ENCODE measurements around the gene TMCO6.
"Not testable (repeated sequence)": the region's sequence is repeated elsewhere in the genome, so short reads cannot be mapped to it uniquely, and the experiment has no call there.

Gene TMCO6

DNA sequence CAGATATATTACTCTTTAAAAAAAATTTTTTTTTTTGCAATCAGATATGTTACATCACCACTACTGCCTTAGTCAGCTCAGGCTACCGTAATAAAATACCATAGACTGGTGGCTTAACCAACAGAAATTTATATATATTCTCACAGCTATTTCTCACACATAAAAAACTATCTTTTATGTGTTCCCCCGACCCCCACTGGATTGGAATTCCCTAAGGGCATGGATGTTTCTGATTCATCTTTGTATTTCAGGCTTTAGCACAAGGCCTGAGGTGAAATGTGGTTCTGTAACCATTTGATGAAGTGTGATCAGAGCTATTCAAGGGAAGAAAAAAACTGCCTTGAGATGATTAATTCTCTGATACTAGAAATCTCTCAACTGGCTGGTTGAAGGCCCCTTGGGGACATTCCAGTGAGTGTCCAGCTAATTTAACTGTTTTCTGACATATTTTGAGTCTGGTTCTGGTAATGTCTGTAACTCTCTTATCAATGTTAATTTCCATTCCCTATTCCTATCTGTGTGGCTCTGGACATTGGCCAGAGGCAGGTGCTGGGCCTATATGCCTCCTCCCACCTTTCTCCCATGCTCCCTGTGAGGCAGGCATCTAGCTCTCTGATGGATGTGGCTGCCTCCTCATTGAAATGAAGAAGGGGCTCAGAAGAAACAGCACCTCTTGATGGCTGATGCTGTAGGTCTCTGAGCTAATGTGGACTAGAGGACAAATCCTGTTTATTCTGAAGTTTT lies 8.8 kb upstream of the TMCO6 start:
- DNase-seq (ENCODE audit: low read depth in 3 of 3), result no peak

- no peak for DNase-seq (ENCODE audit: low read depth in 3 of 3)
Measured at GRCh38 chr5:140631036-140631417, 8.2 kb upstream of the TMCO6 start.

DNA sequence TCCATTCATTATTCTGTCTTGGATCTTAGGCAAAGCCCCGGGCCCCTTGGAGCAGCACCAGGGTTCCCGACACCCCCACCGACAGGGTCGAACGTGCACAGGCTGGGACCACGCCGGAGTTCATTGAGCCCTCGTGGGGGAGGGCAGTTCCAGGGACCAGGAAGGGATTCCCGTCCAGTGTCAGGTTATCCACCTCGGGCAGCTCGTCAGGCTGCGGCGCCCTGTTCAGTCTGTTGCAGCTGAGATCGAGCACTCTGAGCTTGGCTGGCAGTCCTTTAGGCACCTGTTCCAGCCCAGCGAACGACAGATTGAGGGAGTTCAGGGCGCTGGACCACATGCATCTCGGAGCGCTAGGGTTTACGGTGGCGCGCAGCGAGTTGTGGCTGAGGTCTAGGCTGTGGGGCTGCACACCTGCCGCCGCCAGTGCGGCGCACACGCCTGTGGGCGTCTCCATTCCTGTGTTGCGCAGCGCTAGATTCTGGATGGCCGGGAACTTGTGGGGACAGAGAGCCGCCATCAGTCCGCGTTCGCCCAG lies 7.4 kb upstream of the TMCO6 start:
- DNase-seq (ENCODE audit: low read depth in 3 of 3), result no peak

DNA sequence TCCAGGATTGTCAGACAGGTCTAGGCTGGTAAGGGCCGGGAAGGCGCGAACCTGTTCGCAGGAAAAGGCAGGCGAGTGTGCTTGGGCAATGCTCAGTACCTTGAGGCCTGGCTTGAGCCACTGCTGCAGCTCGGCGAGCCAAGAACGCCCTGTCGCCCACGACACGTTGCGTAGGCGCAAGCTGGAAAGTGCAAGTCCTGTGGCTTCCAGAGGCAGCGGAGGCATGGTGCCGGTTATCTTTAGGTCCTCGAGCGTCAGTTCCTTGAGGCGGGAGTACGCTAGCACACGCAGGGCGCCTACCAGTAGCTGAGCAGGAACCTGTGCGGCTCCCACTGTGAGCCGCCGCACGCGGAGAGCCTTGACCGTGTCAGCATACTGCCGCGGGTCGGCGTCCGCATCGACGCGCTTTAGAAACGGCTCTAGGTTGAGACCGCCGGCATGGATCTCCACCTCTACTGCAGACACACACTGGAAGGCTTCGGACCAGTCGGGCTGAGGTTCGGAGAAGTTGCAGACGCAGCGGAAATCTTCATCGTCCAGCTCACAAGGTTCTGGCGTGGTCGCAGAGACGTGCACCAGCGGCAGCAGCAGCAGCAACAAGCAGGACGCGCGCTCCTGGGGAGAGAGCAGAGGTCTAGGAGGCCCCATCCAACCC lies 6.8 kb upstream of the TMCO6 start:
- DNase-seq (ENCODE audit: low read depth in 3 of 3), result peak in 2 of 3 experiments; percentile 17 to 27

- no peak for DNase-seq (ENCODE audit: low read depth in 3 of 3)
Measured at GRCh38 chr5:140633021-140633471, 6.2 kb upstream of the TMCO6 start, which contains the start of gene CD14. CD14 (minus strand) TSS chr5:140633175; CDS start chr5:140633071, 104 bp downstream.

- DNase-seq (ENCODE audit: low read depth in 3 of 3), result no peak
Measured at GRCh38 chr5:140633501-140633900, 5.8 kb upstream of the TMCO6 start.

- DNase-seq (ENCODE audit: low read depth in 3 of 3), result no peak
Measured at GRCh38 chr5:140634103-140634502, 5.1 kb upstream of the TMCO6 start.

DNA sequence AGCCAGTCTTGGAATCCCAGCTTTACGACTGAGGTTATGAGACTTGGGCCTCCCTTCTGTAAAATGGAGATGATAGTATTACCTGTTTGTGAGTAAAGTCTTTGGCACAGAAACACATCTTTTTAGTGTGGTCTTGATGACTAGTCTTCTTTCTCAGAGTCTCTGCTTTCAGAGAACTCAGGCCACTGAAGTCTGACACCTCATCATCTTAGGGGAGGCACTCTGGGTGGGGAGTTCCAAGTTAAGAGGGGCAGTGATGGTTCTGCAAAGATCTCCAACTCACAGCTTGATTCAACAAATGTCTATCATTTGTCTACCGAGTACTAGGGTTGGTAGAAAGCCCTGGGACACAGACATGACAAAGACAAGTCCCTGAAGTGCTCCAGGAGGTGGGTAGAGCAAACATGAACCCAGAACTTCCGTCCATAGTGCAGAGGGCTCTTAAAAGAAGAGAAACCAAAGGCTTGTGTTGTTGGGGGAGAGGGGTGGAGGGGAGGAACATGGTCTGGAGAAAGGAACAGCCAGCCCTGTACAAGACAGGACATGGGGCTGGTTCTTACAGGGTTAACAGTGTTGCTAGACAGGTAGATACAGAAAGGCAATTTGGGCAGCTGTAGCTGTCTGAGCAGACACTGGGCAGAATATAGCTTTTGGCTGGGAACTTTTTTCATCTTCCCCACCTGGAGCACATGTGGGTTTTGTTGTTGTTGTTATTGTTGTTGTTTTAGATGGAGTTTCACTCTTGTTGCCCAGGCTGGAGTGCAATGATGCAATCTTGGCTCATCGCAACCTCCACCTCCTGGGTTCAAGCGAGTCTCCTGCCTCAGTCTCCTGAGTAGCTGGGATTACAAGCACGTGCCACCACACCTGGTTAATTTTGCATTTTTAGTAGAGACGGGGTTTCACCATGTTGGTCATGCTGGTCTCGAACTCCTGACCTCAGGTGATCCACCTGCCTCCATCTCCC lies 3.7 kb upstream of the TMCO6 start:
- no peak for DNase-seq (ENCODE audit: low read depth in 3 of 3)

DNA sequence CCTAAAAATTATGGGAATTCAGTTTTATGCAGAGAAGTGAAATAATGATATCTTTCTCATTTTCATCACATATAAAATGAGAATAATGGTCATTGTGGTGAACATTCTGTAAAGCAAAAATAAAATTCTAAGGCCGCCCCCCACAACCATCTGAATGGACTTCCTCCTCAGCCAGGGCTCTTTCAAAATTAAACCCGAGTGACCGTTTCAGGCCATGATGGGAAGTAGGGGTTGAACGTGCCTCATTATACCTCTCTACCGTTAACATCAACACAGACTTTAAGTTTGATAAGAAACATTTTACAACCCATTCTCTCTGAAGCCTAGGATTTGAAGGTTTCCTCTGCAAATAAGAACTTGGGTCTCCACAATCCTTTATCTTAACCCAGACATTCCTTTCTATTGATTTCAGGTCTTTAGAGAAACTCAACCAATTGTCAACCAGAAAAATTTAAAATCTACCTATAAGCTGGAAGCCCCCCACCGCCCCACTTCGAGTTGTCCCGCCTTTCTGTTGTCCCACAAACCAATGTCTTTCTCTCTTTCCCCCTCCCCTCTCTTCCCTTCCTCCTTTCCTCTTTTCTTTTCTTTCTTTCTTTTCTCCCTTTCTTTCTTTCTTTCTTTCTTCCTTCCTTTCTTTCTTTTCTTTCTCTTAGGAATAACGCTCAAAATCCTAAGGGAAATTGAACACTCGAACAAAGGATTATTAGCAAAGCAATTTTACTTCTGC lies 1.7 kb upstream of the TMCO6 start:
- no peak for DNase-seq (ENCODE audit: low read depth in 3 of 3)

- not testable (repeated sequence) for DNase-seq (ENCODE audit: low read depth in 3 of 3)
Measured at GRCh38 chr5:140638898-140639147, 428 bp upstream of the TMCO6 start.

DNA sequence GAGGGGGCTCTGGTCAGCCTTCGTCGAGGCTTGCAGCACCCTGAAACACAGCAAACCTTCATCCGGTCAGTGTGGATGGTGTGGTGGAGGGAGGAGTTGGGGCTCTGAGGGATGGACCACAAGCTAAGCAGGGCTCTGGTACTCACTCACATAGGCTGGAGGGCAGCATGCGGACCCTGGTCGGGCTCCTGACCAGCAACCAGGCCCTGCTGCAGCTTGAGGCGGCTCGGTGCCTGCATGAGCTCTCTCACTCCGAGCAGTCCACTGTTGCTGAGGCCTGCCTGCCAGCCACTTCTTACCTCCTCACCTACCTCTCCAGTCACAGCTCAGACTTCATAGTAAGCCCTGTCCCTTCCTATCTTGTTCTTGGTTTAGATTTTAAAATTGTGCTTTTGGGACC lies 2.5 kb downstream of the TMCO6 start:
- DNase-seq (ENCODE audit: low read depth in 3 of 3), result no peak

DNA sequence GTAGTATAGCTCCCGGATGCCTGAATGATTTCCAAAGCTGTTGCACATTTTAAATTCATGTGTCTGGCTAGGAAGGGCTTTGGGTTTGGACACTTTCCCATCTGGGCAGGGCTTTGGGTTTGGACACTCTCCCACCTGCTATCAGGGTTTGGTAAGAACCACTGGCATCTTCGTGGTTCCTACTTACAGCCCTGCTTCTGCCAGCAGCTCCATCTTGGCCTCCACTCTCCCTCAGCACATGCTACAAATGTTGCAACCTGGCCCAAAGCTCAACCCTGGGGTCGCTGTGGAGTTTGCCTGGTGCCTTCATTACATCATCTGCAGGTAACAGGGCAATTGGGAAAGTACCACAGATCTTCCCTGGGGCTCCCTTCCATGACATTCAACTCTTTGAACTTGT lies 3.5 kb downstream of the TMCO6 start:
- DNase-seq (ENCODE audit: low read depth in 3 of 3), result no peak

DNA sequence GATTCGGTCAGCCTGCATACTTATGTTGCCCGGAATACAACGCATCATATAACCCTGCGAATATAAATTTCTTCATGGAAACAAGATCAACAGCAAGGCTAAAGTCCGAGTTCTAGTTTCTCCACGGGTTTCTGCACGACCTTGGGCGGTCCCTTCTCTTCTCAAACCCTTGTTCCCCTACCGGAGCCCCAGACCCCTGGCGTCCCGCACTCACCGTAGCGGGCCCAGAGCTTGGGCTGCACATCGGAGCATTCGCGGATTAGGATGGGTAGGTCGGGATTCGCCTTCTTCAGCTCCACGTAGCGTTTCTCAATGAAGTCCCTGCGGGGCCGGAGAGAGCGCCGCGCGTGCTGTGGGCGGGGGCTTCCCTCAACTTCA lies 7.8 kb downstream of the TMCO6 start:
- no peak for DNase-seq (ENCODE audit: low read depth in 3 of 3)

DNA sequence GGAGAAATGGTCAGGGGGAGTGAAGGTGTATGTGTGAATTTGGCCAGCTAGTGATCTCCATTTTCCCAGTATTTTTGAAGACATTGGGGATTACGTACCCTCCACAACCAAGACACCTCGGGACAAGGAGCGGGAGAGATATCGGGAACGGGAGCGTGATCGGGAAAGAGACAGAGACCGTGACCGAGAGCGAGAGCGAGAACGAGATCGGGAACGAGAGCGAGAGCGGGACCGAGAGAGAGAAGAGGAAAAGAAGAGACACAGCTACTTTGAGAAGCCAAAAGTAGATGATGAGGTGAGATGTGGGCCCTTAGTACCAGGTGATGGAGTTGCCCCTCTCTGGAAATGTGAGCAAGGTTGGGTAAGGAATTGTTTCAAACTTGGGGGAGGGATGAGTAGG lies 19.6 kb downstream of the TMCO6 start:
- DNase-seq (ENCODE audit: low read depth in 3 of 3), result no peak

- DNase-seq (ENCODE audit: low read depth in 3 of 3), result not testable (repeated sequence)
Measured at GRCh38 chr5:140660371-140660770, 21.1 kb downstream of the TMCO6 start.

DNA sequence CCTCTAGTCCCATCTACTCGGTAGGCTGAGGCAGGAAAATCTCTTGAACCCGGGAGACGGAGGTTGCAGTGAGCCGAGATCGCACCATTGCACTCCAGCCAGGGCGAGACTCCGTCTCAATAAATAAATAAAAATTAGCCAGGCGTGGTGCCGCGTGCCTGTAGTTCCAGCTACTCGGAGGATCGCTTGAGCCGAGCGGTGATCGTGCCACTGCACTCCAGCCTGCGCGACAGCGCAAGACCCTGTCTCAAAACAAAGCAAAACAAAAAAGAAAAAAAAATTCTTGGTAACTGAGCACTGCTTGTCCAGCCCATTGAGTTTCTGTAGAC lies 24.7 kb downstream of the TMCO6 start:
- DNase-seq (ENCODE audit: low read depth in 3 of 3), result no peak

DNA sequence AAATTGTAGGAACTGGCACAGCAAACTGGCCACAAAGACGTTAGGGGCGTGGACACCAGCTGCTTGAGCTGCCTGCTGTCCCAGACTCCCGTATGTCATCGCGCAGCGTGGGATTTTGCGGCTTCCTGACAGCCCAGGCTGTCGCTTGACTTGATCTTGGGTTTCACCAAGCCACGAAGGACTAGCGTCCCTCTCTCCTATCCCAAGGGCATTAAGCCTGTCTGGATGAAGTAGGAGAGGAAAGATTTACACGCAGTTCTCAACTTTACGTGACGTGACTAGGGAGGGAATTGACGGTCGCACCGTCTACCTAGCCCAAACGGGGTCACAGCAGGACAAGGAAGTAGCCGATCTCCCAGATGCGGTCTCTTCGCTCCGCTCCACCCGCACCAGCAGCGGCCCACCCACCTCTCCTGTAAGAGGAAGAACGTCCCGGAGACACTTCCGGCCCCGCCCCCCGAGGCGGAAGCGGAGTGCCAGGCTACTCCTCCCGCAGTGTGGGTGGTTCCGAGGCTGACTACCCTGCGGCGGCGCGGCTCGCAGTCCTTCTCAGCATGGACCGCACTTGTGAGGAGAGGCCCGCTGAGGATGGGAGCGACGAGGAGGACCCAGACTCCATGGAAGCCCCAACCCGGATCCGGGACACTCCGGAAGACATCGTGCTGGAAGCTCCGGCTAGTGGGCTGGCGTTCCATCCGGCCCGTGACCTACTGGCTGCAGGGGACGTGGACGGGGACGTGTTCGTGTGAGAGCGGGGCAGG lies 25.3 kb downstream of the TMCO6 start, which contains the start of gene WDR55:
TSS of gene WDR55 (plus strand) at position 546 of the 761 bp plus-strand sequence. CDS start at position 555, 9 bp downstream.
- DNase-seq (ENCODE audit: low read depth in 3 of 3), result peak; percentile 90 to 92 (median 91)

- not testable (repeated sequence) for DNase-seq (ENCODE audit: low read depth in 3 of 3)
Measured at GRCh38 chr5:140671035-140671434, 31.8 kb downstream of the TMCO6 start.

- DNase-seq (ENCODE audit: low read depth in 3 of 3), result no peak
Measured at GRCh38 chr5:140671472-140672125, 32.3 kb downstream of the TMCO6 start.

All from stimulated activated CD4-positive, alpha-beta T cell treated with anti-CD3 and anti-CD28 coated beads, TNF-alpha, amount 100 ng/mL, for 4 hours (primary cell).